Uterus (tissue), 4 donors: Measurements from ENCODE around the gene FLRT1. TPM values are rescaled to one million over a fixed set of nuclear protein-coding genes. Genes with fewer than 3 reads are reported as not detected.

Source experiments
- DNase-seq, 2 donors: peaks; one replicate each; pipeline ENCODE4 v3.0.0-alpha.2; 2019 to 2020
- H3K27ac ChIP-seq, 2 donors: fragments of 200-600 bp; sonication (generic); 1 replicate in 1 of 2; 2 replicates in 1 of 2; pipeline ENCODE4 v1.5.1; 2016 to 2018
- H3K27me3 ChIP-seq, 2 donors: fragments of 200-600 bp; sonication (generic); one replicate each; pipeline ENCODE4 v1.5.1; 2018 to 2019; ENCODE audit warnings: control low read depth in 1 of 2
- H3K36me3 ChIP-seq, 2 donors: fragments of 200-600 bp; sonication (generic); one replicate each; pipeline ENCODE4 v1.5.1; 2019; ENCODE audit warnings: control low read depth in 1 of 2
- H3K4me1 ChIP-seq, 2 donors: fragments of 200-600 bp; sonication (generic); one replicate each; pipeline ENCODE4 v1.5.1; 2018 to 2019; ENCODE audit warnings: control low read depth in 1 of 2
- H3K4me3 ChIP-seq, 2 donors: fragments of 200-600 bp; sonication (generic); 1 replicate in 1 of 2; 2 replicates in 1 of 2; pipeline ENCODE4 v1.5.1; 2018 to 2019; ENCODE audit warnings: mild to moderate bottlenecking in 1 of 2
- H3K9me3 ChIP-seq, 2 donors: fragments of 200-600 bp; sonication (generic); one replicate each; pipeline ENCODE4 v1.5.1; 2019; ENCODE audit warnings: control low read depth in 1 of 2
- CTCF ChIP-seq, 4 experiments: fragments of 200-600 bp in 2 of 4; fragments of 450-650 bp in 2 of 4; sonication (generic) in 2 of 4; IDR thresholded peaks; one replicate each; pipeline ENCODE4 v1.5.1; 2016 to 2019; ENCODE audit warnings: antibody characterized with exemption in 4 of 4, mild to moderate bottlenecking in 2 of 4, moderate library complexity in 1 of 4
- POLR2A ChIP-seq, 2 donors: fragments of 450-650 bp; IDR thresholded peaks; one replicate each; pipeline ENCODE4 v1.6.1; 2016; ENCODE audit warnings: antibody characterized with exemption in 2 of 2, mild to moderate bottlenecking in 1 of 2, moderate library complexity in 1 of 2
- intact Hi-C: fragments of 100-400 bp; cut with DNase I; formaldehyde crosslinking; loops from one replicate; pipeline ENCODE4 v1.15.1; 2023; ENCODE audit warnings: low total_unique reads
- total RNA-seq, 4 donors: library from RNA; depleted of rRNA in 3 of 4; stranded (reverse); fragments of >200 nt in 3 of 4; gene quantifications; one replicate each; pipeline versions ENCODE4 v1.1.0 to v1.2.4, GENCODE V29; 2014 to 2023
- donor health status: DM: yes; HTN: yes; CAD: no.

The FLRT1 gene
- total RNA-seq, 4 donors from 2014 or later, result 0.26 to 7.3 (median 1.9) TPM; not detected in 1

GRCh38 chr11:63993993-63994392, 41.7 kb upstream of the FLRT1 start:
- Histone ChIP-seq H3K4me1 (peaks cover 0 to 3% of the 10 kb centered on the region in 2 donors), H3K4me3 (no peak overlapping the region), H3K27me3 (no peaks in the 10 kb centered on the region), H3K9me3 (no peaks in the 10 kb centered on the region), H3K36me3 (no peaks in the 10 kb centered on the region), H3K27ac (no peak overlapping the region)
- no peak for DNase-seq
- no peak for TF ChIP-seq CTCF (IDR thresholded peaks at IDR 0.05)
- no peak for TF ChIP-seq POLR2A (IDR thresholded peaks at IDR 0.05)
- intact Hi-C loops, result no loop called here

GRCh38 chr11:63996512-63996911, 39.2 kb upstream of the FLRT1 start:
- Histone ChIP-seq H3K9me3 (no peaks in the 10 kb centered on the region), H3K27me3 (no peaks in the 10 kb centered on the region), H3K27ac (no peak overlapping the region), H3K4me3 (no peak overlapping the region), H3K36me3 (no peaks in the 10 kb centered on the region), H3K4me1 (peaks cover 0 to 19% of the 10 kb centered on the region in 2 donors)
- no peak for DNase-seq
- TF ChIP-seq POLR2A (IDR thresholded peaks at IDR 0.05) (no peak), CTCF (IDR thresholded peaks at IDR 0.05) (no peak)
- intact Hi-C loops, result no loop called here

DNA sequence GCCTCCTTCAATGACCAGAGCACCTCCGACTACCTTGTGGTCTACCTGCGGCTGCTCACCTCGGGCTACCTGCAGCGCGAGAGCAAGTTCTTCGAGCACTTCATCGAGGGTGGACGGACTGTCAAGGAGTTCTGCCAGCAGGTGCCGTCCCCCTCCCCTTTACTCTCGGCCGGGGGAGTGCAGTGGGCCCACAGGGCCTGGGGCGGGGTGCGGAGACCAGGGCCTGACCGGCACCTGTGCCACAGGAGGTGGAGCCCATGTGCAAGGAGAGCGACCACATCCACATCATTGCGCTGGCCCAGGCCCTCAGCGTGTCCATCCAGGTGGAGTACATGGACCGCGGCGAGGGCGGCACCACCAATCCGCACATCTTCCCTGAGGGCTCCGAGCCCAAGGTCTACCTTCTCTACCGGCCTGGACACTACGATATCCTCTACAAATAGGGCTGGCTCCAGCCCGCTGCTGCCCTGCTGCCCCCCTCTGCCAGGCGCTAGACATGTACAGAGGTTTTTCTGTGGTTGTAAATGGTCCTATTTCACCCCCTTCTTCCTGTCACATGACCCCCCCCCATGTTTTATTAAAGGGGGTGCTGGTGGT, 38.5 kb upstream of the FLRT1 start:
- intact Hi-C loops, result no loop called here
- TF ChIP-seq CTCF (IDR thresholded peaks at IDR 0.05) (no peak), POLR2A (IDR thresholded peaks at IDR 0.05) (no peak)
- H3K9me3 ChIP-seq, result no peaks in the 10 kb centered on the region
- H3K36me3 ChIP-seq, result no peaks in the 10 kb centered on the region
- H3K4me1 ChIP-seq, result peaks cover 0 to 19% of the 10 kb centered on the region in 2 donors
- no peak for DNase-seq
- no peak overlapping the region for H3K4me3 ChIP-seq
- H3K27ac ChIP-seq, result no peak overlapping the region
- H3K27me3 ChIP-seq, result no peaks in the 10 kb centered on the region

GRCh38 chr11:63997801-63998337, 37.9 kb upstream of the FLRT1 start:
- Histone ChIP-seq H3K27me3 (no peaks in the 10 kb centered on the region), H3K9me3 (no peaks in the 10 kb centered on the region), H3K36me3 (no peaks in the 10 kb centered on the region), H3K4me3 (no peak overlapping the region), H3K27ac (no peak overlapping the region), H3K4me1 (peaks cover 0 to 19% of the 10 kb centered on the region in 2 donors)
- intact Hi-C loops, result no loop called here
- TF ChIP-seq POLR2A (IDR thresholded peaks at IDR 0.05) (no peak), CTCF (IDR thresholded peaks at IDR 0.05) (no peak)
- DNase-seq, result no peak

GRCh38 chr11:63998558-63999348, 37.0 kb upstream of the FLRT1 start:
- DNase-seq, result peak in 1 of 2 donors; percentile 28
- intact Hi-C loops, result no loop called here
- Histone ChIP-seq H3K4me3 (no peak overlapping the region), H3K27ac (no peak overlapping the region), H3K9me3 (no peaks in the 10 kb centered on the region), H3K27me3 (no peaks in the 10 kb centered on the region), H3K36me3 (no peaks in the 10 kb centered on the region), H3K4me1 (peaks cover 0 to 19% of the 10 kb centered on the region in 2 donors)
- TF ChIP-seq POLR2A (IDR thresholded peaks at IDR 0.05), result no peak
- no peak for TF ChIP-seq CTCF (IDR thresholded peaks at IDR 0.05)
